PC-9 (cell line): ENCODE results near the gene NGEF. TPM values are rescaled to one million over a fixed set of nuclear protein-coding genes. Genes with fewer than 3 reads are reported as not detected.
A peak's percentile ranks its signal among the peaks of the same experiment; 100 is the strongest.

Source experiments
- BruUV-seq: library from RNA; stranded (reverse); fragments of 400-500 nt; replicated peaks from 2 replicates; lab custom pipeline; 2021; lab: Mats Ljungman, UMichigan
- CTCF ChIA-PET: fragments of 300-600 bp; sonication (Branson Sonifier 250); formaldehyde crosslinking; loops from one replicate; lab custom pipeline; 2022; ENCODE audit warnings: antibody characterized with exemption; lab: Charles Lee
- POLR2A ChIA-PET: fragments of 300-600 bp; sonication (Branson Sonifier 250); formaldehyde crosslinking; loops from one replicate; lab custom pipeline; 2022; ENCODE audit warnings: antibody characterized with exemption; ENCODE audit not compliant: unreplicated experiment; lab: Charles Lee
- DNase-seq, 2 experiments: peaks; one replicate each; pipeline versions ENCODE4 v3.0.0 to v3.0.0-alpha.2; 2015 to 2022; ENCODE audit warnings: mixed read lengths in 1 of 2
- H2AFZ ChIP-seq: fragments of 200-600 bp; sonication (generic); 2 replicates; pipeline ENCODE4 v1.8.1; 2017; ENCODE audit warnings: antibody characterized with exemption
- H3F3A ChIP-seq: fragments of 200-600 bp; sonication (generic); 2 replicates; pipeline ENCODE4 v1.8.1; 2017; ENCODE audit warnings: antibody characterized with exemption, mild to moderate bottlenecking, low read depth; ENCODE audit not compliant: insufficient read depth
- H3K27ac ChIP-seq: fragments of 200-600 bp; sonication (generic); 2 replicates; pipeline ENCODE4 v1.6.1; 2016; ENCODE audit warnings: mixed run types
- H3K27me3 ChIP-seq: fragments of 200-600 bp; sonication (generic); 2 replicates; pipeline ENCODE4 v1.6.1; 2016; ENCODE audit warnings: low read depth, mixed run types; ENCODE audit not compliant: insufficient read depth
- H3K36me3 ChIP-seq: fragments of 200-600 bp; sonication (generic); 2 replicates; pipeline ENCODE4 v1.6.1; 2016; ENCODE audit warnings: low read depth, mixed run types
- H3K4me1 ChIP-seq: fragments of 200-600 bp; sonication (generic); replicated peaks from 2 replicates; pipeline ENCODE4 v1.6.1; 2016; ENCODE audit warnings: mixed run types; ENCODE audit not compliant: insufficient read depth
- H3K4me2 ChIP-seq: fragments of 200-600 bp; sonication (generic); 2 replicates; pipeline ENCODE4 v1.6.1; 2017; ENCODE audit warnings: mixed run types
- H3K4me3 ChIP-seq: fragments of 200-600 bp; sonication (generic); 2 replicates; pipeline ENCODE4 v1.6.1; 2016; ENCODE audit warnings: mixed run types
- H3K79me2 ChIP-seq: fragments of 200-600 bp; sonication (generic); 2 replicates; pipeline ENCODE4 v1.6.1; 2017; ENCODE audit warnings: low read depth, mixed run types
- H3K9me2 ChIP-seq: fragments of 200-600 bp; sonication (generic); 2 replicates; pipeline ENCODE4 v1.8.1; 2017; ENCODE audit warnings: mild to moderate bottlenecking; ENCODE audit not compliant: insufficient read depth
- H3K9me3 ChIP-seq: fragments of 200-600 bp; sonication (generic); 2 replicates; pipeline ENCODE4 v1.8.1; 2016; ENCODE audit warnings: low read depth; ENCODE audit not compliant: insufficient read depth
- H4K20me1 ChIP-seq: fragments of 200-600 bp; sonication (generic); 2 replicates; pipeline ENCODE4 v1.8.1; 2017; ENCODE audit not compliant: insufficient read depth
- EZH2 ChIP-seq: fragments of 200-600 bp; sonication (generic); IDR thresholded peaks from 2 replicates; pipeline ENCODE4 v1.8.0; 2017; ENCODE audit warnings: antibody characterized with exemption, low read depth
- intact Hi-C: fragments of 100-400 bp; cut with micrococcal nuclease; formaldehyde crosslinking; loops from one replicate; pipeline ENCODE4 v1.10.0; 2022; ENCODE audit not compliant: unreplicated experiment
- total RNA-seq: library from RNA; stranded (reverse); gene quantifications from 2 replicates; pipeline ENCODE4 v1.2.3, GENCODE V29; 2021
- TF ChIP-seq, protein P1 (sequence below): fragments of 200-600 bp; sonication (generic); conservative IDR thresholded peaks from 2 replicates; pipeline ENCODE4 v1.6.1; 2017; ENCODE audit warnings: mixed run types, antibody characterized with exemption, mild to moderate bottlenecking, moderate library complexity

The NGEF gene
- total RNA-seq, 1 experiment from 2014 or later, result 55.3 TPM

DNA sequence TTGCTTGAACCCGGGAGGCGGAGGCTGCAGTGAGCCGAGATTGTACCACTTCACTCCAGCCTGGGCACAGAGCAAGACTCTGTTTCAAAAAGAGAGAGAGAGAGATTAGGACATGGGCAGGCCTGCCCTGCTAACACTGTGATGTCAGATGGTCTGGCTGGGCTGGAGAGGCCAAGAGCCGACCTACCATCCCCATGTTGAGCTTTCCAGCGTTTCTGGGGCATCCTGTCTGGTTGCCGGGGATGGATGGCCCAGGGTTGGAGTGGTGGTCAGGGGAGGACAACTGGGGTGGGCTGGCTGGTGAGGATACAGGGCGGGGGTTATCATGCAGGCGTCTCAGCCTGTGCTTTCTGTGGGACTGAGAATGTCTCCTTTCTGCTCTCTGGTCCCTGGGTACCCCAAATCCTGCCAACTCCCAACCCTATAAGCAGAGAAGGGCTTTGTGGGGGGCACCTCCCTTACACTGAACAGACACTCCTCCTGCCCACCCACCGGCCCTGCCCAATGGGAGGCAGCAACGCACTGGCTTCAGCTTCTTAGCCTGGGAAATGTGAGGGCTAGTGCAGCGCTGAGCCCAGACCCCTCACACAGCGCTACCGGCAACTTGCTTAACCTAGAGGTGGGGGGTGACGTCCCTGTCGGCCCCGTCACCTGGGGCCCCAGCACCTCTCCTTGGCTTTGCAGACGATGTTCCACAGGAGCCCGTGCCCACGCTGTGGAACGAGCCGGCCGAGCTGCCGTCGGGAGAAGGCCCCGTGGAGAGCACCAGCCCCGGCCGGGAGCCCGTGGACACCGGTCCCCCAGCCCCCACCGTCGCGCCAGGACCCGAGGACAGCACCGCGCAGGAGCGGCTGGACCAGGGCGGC, 137.6 kb downstream of the NGEF start:
- H3K27me3 ChIP-seq, result no peaks in the 10 kb centered on the region
- peak overlapping the region; percentile 4; the same call in 1 of the 2 replicates for H2AFZ ChIP-seq
- peak overlapping the region; percentile 54; the same call in 1 of the 2 replicates for H3K4me3 ChIP-seq
- peaks cover 14% of the 10 kb centered on the region; the same call in 1 of the 2 replicates for H3F3A ChIP-seq
- no peaks in the 10 kb centered on the region for H3K79me2 ChIP-seq
- TF ChIP-seq, protein P1, sequence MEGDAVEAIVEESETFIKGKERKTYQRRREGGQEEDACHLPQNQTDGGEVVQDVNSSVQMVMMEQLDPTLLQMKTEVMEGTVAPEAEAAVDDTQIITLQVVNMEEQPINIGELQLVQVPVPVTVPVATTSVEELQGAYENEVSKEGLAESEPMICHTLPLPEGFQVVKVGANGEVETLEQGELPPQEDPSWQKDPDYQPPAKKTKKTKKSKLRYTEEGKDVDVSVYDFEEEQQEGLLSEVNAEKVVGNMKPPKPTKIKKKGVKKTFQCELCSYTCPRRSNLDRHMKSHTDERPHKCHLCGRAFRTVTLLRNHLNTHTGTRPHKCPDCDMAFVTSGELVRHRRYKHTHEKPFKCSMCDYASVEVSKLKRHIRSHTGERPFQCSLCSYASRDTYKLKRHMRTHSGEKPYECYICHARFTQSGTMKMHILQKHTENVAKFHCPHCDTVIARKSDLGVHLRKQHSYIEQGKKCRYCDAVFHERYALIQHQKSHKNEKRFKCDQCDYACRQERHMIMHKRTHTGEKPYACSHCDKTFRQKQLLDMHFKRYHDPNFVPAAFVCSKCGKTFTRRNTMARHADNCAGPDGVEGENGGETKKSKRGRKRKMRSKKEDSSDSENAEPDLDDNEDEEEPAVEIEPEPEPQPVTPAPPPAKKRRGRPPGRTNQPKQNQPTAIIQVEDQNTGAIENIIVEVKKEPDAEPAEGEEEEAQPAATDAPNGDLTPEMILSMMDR, result no peak
- no peak for TF ChIP-seq EZH2
- H4K20me1 ChIP-seq, result no peaks in the 10 kb centered on the region
- no peak overlapping the region for H3K27ac ChIP-seq
- POLR2A ChIA-PET, result no interaction called here
- CTCF ChIA-PET, result interaction anchor here (0.6 kb wide), 1 partner anchor 203 kb away, joined by 9 read pairs; no protein-coding TSS in a partner anchor
- H3K9me2 ChIP-seq, result no peaks in the 10 kb centered on the region
- no peaks in the 10 kb centered on the region for H3K9me3 ChIP-seq
- intact Hi-C loops, result loop anchor here (1.0 kb wide), 1 partner anchor 151 kb away; no protein-coding TSS in a partner anchor
- BruUV-seq, result TSS peak; percentile 44
- peak overlapping the region; percentile 65 for H3K4me2 ChIP-seq
- no peaks in the 10 kb centered on the region for H3K4me1 ChIP-seq
- no peaks in the 10 kb centered on the region for H3K36me3 ChIP-seq
- peak in 1 of 2 experiments; percentile 34 for DNase-seq

DNA sequence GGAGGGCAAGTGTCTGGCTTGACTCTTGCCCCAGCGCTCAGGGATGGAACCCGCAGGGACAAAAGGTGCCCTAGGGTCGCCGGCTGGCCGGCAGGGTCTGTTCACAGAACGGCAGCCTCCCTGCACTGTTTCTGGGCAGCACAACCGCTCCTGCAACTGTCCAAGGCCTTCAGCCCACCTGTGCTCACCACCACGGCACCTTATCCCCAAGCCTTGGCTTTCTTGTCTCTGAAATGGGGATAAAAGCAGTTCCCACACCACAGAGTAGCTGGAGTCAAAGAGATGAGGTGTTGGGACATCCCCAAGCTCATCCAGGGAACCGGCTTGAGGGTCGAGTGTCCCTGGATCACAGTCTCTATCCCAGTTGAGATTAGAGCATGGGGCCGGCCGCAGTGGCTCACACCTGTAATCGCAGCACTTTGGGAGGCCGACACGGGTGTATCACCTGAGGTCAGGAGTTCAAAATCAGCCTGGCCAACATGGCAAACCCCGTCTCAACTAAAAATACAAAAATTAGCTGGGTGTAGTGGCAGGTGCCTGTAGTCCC, 138.3 kb downstream of the NGEF start:
- no TSS peak for BruUV-seq
- Histone ChIP-seq H3K4me2 (no peak overlapping the region), H3K9me3 (no peaks in the 10 kb centered on the region), H3K79me2 (no peaks in the 10 kb centered on the region), H3K4me1 (no peaks in the 10 kb centered on the region), H4K20me1 (no peaks in the 10 kb centered on the region), H3K36me3 (no peaks in the 10 kb centered on the region), H3K27me3 (no peaks in the 10 kb centered on the region), H3K4me3 (no peak overlapping the region), H3K9me2 (no peaks in the 10 kb centered on the region), H2AFZ (no peak overlapping the region), H3F3A (peaks cover 14% of the 10 kb centered on the region; the same call in 1 of the 2 replicates), H3K27ac (no peak overlapping the region)
- ChIA-PET POLR2A (no interaction called here), CTCF (interaction anchor here (0.6 to 1.2 kb wide), 3 partner anchors 15 to 370 kb away, joined by 3 to 9 read pairs (median 3); no protein-coding TSS in a partner anchor)
- TF ChIP-seq, protein P1, result no peak
- no peak for TF ChIP-seq EZH2
- intact Hi-C loops, result no loop called here
- DNase-seq, result no peak

- Histone ChIP-seq H3K27ac (no peak overlapping the region), H3K27me3 (no peaks in the 10 kb centered on the region), H3K79me2 (no peaks in the 10 kb centered on the region), H3K9me2 (no peaks in the 10 kb centered on the region), H4K20me1 (no peaks in the 10 kb centered on the region), H3K4me3 (no peak overlapping the region), H3K4me1 (no peaks in the 10 kb centered on the region), H3F3A (peaks cover 14% of the 10 kb centered on the region; the same call in 1 of the 2 replicates), H3K4me2 (no peak overlapping the region), H3K36me3 (no peaks in the 10 kb centered on the region), H2AFZ (no peak overlapping the region), H3K9me3 (no peaks in the 10 kb centered on the region)
- TF ChIP-seq EZH2, result no peak
- TF ChIP-seq, protein P1, result no peak
- ChIA-PET CTCF (interaction anchor here (0.6 to 1.2 kb wide), 2 partner anchors 14 to 370 kb away, joined by 3 read pairs; no protein-coding TSS in a partner anchor), POLR2A (no interaction called here)
- intact Hi-C loops, result no loop called here
- BruUV-seq, result no TSS peak
- DNase-seq, result no peak
Observed at GRCh38 chr2:232873909-232874641, 139.0 kb downstream of the NGEF start.
